Measurements from ENCODE around the gene KCTD11.

DNA sequence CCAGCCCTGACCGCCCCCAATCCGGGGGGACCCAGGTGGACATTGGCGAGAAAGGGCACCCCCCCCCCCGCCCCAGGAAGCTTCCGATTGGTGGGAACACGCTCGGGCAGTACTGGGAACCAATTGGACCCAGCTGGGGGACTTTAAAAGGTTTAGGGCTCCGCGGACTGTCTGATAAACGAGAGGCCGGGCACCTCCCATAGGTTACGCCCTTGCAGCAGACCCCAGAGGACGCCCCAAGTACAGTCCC lies 51.7 kb downstream of the KCTD11 start:
- TF ChIP-seq, protein P1, sequence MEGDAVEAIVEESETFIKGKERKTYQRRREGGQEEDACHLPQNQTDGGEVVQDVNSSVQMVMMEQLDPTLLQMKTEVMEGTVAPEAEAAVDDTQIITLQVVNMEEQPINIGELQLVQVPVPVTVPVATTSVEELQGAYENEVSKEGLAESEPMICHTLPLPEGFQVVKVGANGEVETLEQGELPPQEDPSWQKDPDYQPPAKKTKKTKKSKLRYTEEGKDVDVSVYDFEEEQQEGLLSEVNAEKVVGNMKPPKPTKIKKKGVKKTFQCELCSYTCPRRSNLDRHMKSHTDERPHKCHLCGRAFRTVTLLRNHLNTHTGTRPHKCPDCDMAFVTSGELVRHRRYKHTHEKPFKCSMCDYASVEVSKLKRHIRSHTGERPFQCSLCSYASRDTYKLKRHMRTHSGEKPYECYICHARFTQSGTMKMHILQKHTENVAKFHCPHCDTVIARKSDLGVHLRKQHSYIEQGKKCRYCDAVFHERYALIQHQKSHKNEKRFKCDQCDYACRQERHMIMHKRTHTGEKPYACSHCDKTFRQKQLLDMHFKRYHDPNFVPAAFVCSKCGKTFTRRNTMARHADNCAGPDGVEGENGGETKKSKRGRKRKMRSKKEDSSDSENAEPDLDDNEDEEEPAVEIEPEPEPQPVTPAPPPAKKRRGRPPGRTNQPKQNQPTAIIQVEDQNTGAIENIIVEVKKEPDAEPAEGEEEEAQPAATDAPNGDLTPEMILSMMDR (IDR thresholded peaks at IDR 0.05) = no peak
- no peak for TF ChIP-seq POLR2AphosphoS5 (IDR thresholded peaks at IDR 0.05; ENCODE audit: low read depth, low read length)
- no peak for TF ChIP-seq TCF7L2 (IDR thresholded peaks at IDR 0.05; ENCODE audit: low read depth, low read length)
